Naive thymus-derived CD8-positive, alpha-beta T cell (primary cell): ENCODE results near the gene NR4A1. TPM values are rescaled to one million over a fixed set of nuclear protein-coding genes. Genes with fewer than 3 reads are reported as not detected.

Source experiments
- polyA plus RNA-seq, 3 donors: library from polyadenylated mRNA; unstranded; fragments of 300-500 nt; fragmentation: Illumina TruSeq; gene quantifications; one replicate each; pipeline ENCODE4 v1.2.3, GENCODE V29; 2021
- total RNA-seq, 8 experiments: library from RNA in 2 of 8; stranded (reverse) in 2 of 8; gene quantifications; one replicate each; pipeline ENCODE4 v1.2.3 and lab custom pipeline; 2021 to 2026

NR4A1 gene
- total and polyA plus RNA-seq, 5 experiments from 2014 or later, result 0.39 to 2.4 (median 0.79) TPM

Other genes with a start within 250 kb of the NR4A1 start
- 1 to 10 TPM; 2.8 to 3.2 TPM for gene FIGNL2, start 202.7 kb upstream of the NR4A1 start, total RNA-seq
- under 1 TPM in 2 of 3 donors, not detected in 1; 0.08 to 0.21 TPM for gene FIGNL2, start 202.7 kb upstream of the NR4A1 start, polyA plus RNA-seq
- not detected for gene ANKRD33, start 163.3 kb upstream of the NR4A1 start, total RNA-seq
- gene ANKRD33, start 163.3 kb upstream of the NR4A1 start, polyA plus RNA-seq, result not detected
- not detected for gene ACVRL1, start 143.9 kb upstream of the NR4A1 start, total RNA-seq
- not detected for gene ACVRL1, start 143.9 kb upstream of the NR4A1 start, polyA plus RNA-seq
- gene ACVR1B, start 99.7 kb upstream of the NR4A1 start, total RNA-seq, result 10 to 100 TPM; 11.7 to 12.6 TPM
- gene ACVR1B, start 99.7 kb upstream of the NR4A1 start, polyA plus RNA-seq, result 1 to 10 TPM; 1.2 to 2.3 (median 2.2) TPM
- gene TAMALIN, start 44.5 kb upstream of the NR4A1 start, total RNA-seq, result 10 to 100 TPM; 35.7 to 36.5 TPM
- 1 to 10 TPM; 2.0 to 5.2 (median 2.6) TPM for gene TAMALIN, start 44.5 kb upstream of the NR4A1 start, polyA plus RNA-seq
- 10 to 100 TPM; 18.0 to 19.4 TPM for gene ATG101, start 18.5 kb downstream of the NR4A1 start, total RNA-seq
- 10 to 100 TPM; 17.6 to 28.8 (median 22.2) TPM for gene ATG101, start 18.5 kb downstream of the NR4A1 start, polyA plus RNA-seq
- not detected for gene SMIM41, start 28.3 kb downstream of the NR4A1 start, total RNA-seq
- gene SMIM41, start 28.3 kb downstream of the NR4A1 start, polyA plus RNA-seq, result not detected
- not detected for gene KRT80, start 140.6 kb downstream of the NR4A1 start, total RNA-seq
- not detected for gene KRT80, start 140.6 kb downstream of the NR4A1 start, polyA plus RNA-seq
- not detected for gene KRT7, start 181.8 kb downstream of the NR4A1 start, total RNA-seq
- not detected for gene KRT7, start 181.8 kb downstream of the NR4A1 start, polyA plus RNA-seq
- not detected for gene KRT86, start 223.2 kb downstream of the NR4A1 start, total RNA-seq
- gene KRT86, start 223.2 kb downstream of the NR4A1 start, polyA plus RNA-seq, result not detected
- gene KRT81, start 240.1 kb downstream of the NR4A1 start, total RNA-seq, result not detected
- not detected for gene KRT81, start 240.1 kb downstream of the NR4A1 start, polyA plus RNA-seq